CD4-positive, CD25-positive, alpha-beta regulatory T cell (primary cell): Measurements from ENCODE around the gene ISLR2. TPM values are rescaled to one million over a fixed set of nuclear protein-coding genes. Genes with fewer than 3 reads are reported as not detected.
"Not testable (repeated sequence)": the region's sequence is repeated elsewhere in the genome, so short reads cannot be mapped to it uniquely, and the experiment has no call there.

Experiments used
- ATAC-seq, 2 donors: fragments of 150-1000 bp; cut with Tn5 transposase; one replicate each; pipeline ENCODE4 v1.10.0; 2021; ENCODE audit warnings: low read depth in 2 of 2, moderate number of reproducible peaks in 2 of 2, moderate library complexity in 1 of 2
- DNase-seq, 3 donors: peaks; one replicate each; pipeline versions ENCODE4 v3.0.0 to v3.0.0-alpha.2; 2012 to 2022; ENCODE audit warnings: mixed read lengths in 1 of 3
- H3K27ac ChIP-seq: one replicate; pipeline ENCODE4 v1.7.0; 2013; ENCODE audit warnings: mild to moderate bottlenecking, low read length; ENCODE audit not compliant: insufficient read depth, poor library complexity, severe bottlenecking
- H3K27me3 ChIP-seq: one replicate; pipeline ENCODE4 v1.7.0; 2013; ENCODE audit warnings: low read length; ENCODE audit not compliant: control insufficient read depth, insufficient read depth
- H3K36me3 ChIP-seq: one replicate; pipeline ENCODE4 v1.7.0; 2013; ENCODE audit warnings: mild to moderate bottlenecking, low read length, moderate library complexity; ENCODE audit not compliant: control insufficient read depth, insufficient read depth
- H3K4me1 ChIP-seq: 2 replicates; pipeline ENCODE4 v1.7.0; 2013; ENCODE audit warnings: mild to moderate bottlenecking, low read length; ENCODE audit not compliant: insufficient read depth, control insufficient read depth, poor library complexity, severe bottlenecking
- H3K4me3 ChIP-seq: one replicate; pipeline ENCODE4 v1.7.0; 2013; ENCODE audit warnings: low read depth, mild to moderate bottlenecking, low read length, moderate library complexity
- H3K9me3 ChIP-seq, 2 experiments: 1 replicate in 1 of 2; 2 replicates in 1 of 2; pipeline ENCODE4 v1.7.0; 2013; ENCODE audit warnings: low read length in 2 of 2, mild to moderate bottlenecking in 1 of 2, moderate library complexity in 1 of 2; ENCODE audit not compliant: control insufficient read depth in 2 of 2
- H3K27ac Mint-ChIP-seq, 3 donors: one replicate each; pipeline ENCODE4 v1.8.0; 2020 to 2022; ENCODE audit warnings: mild to moderate bottlenecking in 3 of 3, mixed read lengths in 3 of 3, moderate library complexity in 2 of 3
- H3K27me3 Mint-ChIP-seq: one replicate; pipeline ENCODE4 v1.8.0; 2022; ENCODE audit warnings: mild to moderate bottlenecking, mixed read lengths
- H3K36me3 Mint-ChIP-seq: one replicate; pipeline ENCODE4 v1.8.0; 2020; ENCODE audit warnings: mixed read lengths
- H3K4me1 Mint-ChIP-seq, 4 donors: one replicate each; pipeline ENCODE4 v1.8.0; 2020 to 2022; ENCODE audit warnings: mixed read lengths in 4 of 4, mild to moderate bottlenecking in 1 of 4
- H3K4me3 Mint-ChIP-seq, 4 donors: one replicate each; pipeline ENCODE4 v1.8.0; 2020 to 2022; ENCODE audit warnings: mild to moderate bottlenecking in 4 of 4, mixed read lengths in 4 of 4, moderate library complexity in 3 of 4
- H3K9me3 Mint-ChIP-seq, 7 donors: one replicate each; pipeline ENCODE4 v1.8.0; 2020 to 2022; ENCODE audit warnings: mixed read lengths in 7 of 7, mild to moderate bottlenecking in 3 of 7, moderate library complexity in 2 of 7
- polyA plus RNA-seq, 4 donors: library from polyadenylated mRNA; unstranded; fragments of 300-500 nt; fragmentation: Illumina TruSeq; gene quantifications; one replicate each; pipeline ENCODE4 v1.2.3, GENCODE V29; 2021
- total RNA-seq: library from RNA; stranded (reverse); gene quantifications from one replicate; pipeline ENCODE4 v1.2.3, GENCODE V29; 2022

Gene ISLR2
- not detected for total RNA-seq
- polyA plus RNA-seq: not detected

- DNase-seq: no peak
- Histone ChIP-seq H3K4me3 (no peak within 1 kb of the TSS), H3K27me3 (peaks cover 16% of the 10 kb centered on the region), H3K36me3 (no peaks in the 10 kb centered on the region), H3K4me1 (peaks cover 14% of the 10 kb centered on the region), H3K27ac (no peak within 1 kb of the TSS), H3K9me3 (no peaks in the 10 kb centered on the region)
- Mint-ChIP-seq H3K4me3 (peak within 1 kb of the TSS in 2 of 4 donors; percentile 43 to 69), H3K27ac (peak within 1 kb of the TSS in 1 of 3 donors; percentile 92), H3K9me3 (peaks cover 0 to 3% (median 0%) of the 10 kb centered on the region in 7 donors), H3K4me1 (peaks cover 0 to 41% (median 14%) of the 10 kb centered on the region in 4 donors), H3K36me3 (no peaks in the 10 kb centered on the region), H3K27me3 (peaks cover 85% of the 10 kb centered on the region)
- no peak for ATAC-seq
These were observed at the start of gene ISLR2 for GRCh38 chr15:74130155-74130848. ISLR2 (plus strand) TSS chr15:74130586; CDS start chr15:74132755, 2,169 bp downstream.

- ATAC-seq, H3K9me3 Mint-ChIP-seq, H3K4me1 Mint-ChIP-seq, H3K36me3 Mint-ChIP-seq, DNase-seq, H3K4me1 ChIP-seq, H3K27ac Mint-ChIP-seq, H3K9me3 ChIP-seq, H3K4me3 Mint-ChIP-seq, H3K27me3 Mint-ChIP-seq, H3K27ac ChIP-seq, H3K36me3 ChIP-seq, H3K4me3 ChIP-seq, H3K27me3 ChIP-seq: not testable (repeated sequence)
These were observed 47.9 kb upstream of the ISLR2 start, which contains the start of gene GOLGA6A for GRCh38 chr15:74082450-74082849. GOLGA6A (minus strand) TSS chr15:74082550; CDS start chr15:74082509, 41 bp downstream.

- not testable (repeated sequence) for H3K27ac Mint-ChIP-seq, H3K27me3 Mint-ChIP-seq, H3K36me3 Mint-ChIP-seq, ATAC-seq, H3K4me1 Mint-ChIP-seq, H3K4me1 ChIP-seq, H3K27ac ChIP-seq, H3K36me3 ChIP-seq, H3K4me3 ChIP-seq, H3K27me3 ChIP-seq, DNase-seq, H3K9me3 Mint-ChIP-seq, H3K4me3 Mint-ChIP-seq, H3K9me3 ChIP-seq
These were observed 35.8 kb upstream of the ISLR2 start for GRCh38 chr15:74094567-74094966.

- DNase-seq, H3K4me3 ChIP-seq, H3K27ac Mint-ChIP-seq, H3K27me3 ChIP-seq, H3K27ac ChIP-seq, H3K36me3 ChIP-seq, ATAC-seq, H3K9me3 ChIP-seq, H3K4me1 Mint-ChIP-seq, H3K36me3 Mint-ChIP-seq, H3K4me1 ChIP-seq, H3K9me3 Mint-ChIP-seq, H3K27me3 Mint-ChIP-seq, H3K4me3 Mint-ChIP-seq: not testable (repeated sequence)
These were observed 34.8 kb upstream of the ISLR2 start for GRCh38 chr15:74095610-74096009.

GRCh38 chr15:74096753-74097474, 33.5 kb upstream of the ISLR2 start:
- H3K36me3 ChIP-seq, H3K9me3 ChIP-seq, H3K36me3 Mint-ChIP-seq, H3K4me1 Mint-ChIP-seq, H3K4me3 Mint-ChIP-seq, ATAC-seq, H3K9me3 Mint-ChIP-seq, H3K27ac ChIP-seq, DNase-seq, H3K27me3 Mint-ChIP-seq, H3K27ac Mint-ChIP-seq, H3K4me3 ChIP-seq, H3K27me3 ChIP-seq, H3K4me1 ChIP-seq: not testable (repeated sequence)

GRCh38 chr15:74099963-74100733, 30.2 kb upstream of the ISLR2 start:
- not testable (repeated sequence) for H3K36me3 Mint-ChIP-seq, H3K4me1 ChIP-seq, H3K27me3 ChIP-seq, H3K27me3 Mint-ChIP-seq, H3K9me3 Mint-ChIP-seq, H3K9me3 ChIP-seq, H3K4me1 Mint-ChIP-seq, H3K4me3 ChIP-seq, H3K36me3 ChIP-seq, H3K27ac ChIP-seq
- Mint-ChIP-seq H3K4me3 (peak overlapping the region; percentile 68 to 90 (median 86)), H3K27ac (peak overlapping the region in 2 of 3 donors; percentile 82)
- DNase-seq: peak; percentile 51 to 75 (median 52)
- peak; percentile 41 to 52 for ATAC-seq

- H3K27me3 ChIP-seq: no peaks in the 10 kb centered on the region
- Mint-ChIP-seq H3K9me3 (no peaks in the 10 kb centered on the region), H3K36me3 (no peaks in the 10 kb centered on the region), H3K27me3 (peaks cover 11% of the 10 kb centered on the region), H3K4me3 (no peak overlapping the region), H3K4me1 (no peaks in the 10 kb centered on the region), H3K27ac (no peak overlapping the region)
- H3K27ac ChIP-seq: no peak overlapping the region
- ATAC-seq (no peak), DNase-seq (no peak)
- no peaks in the 10 kb centered on the region for H3K36me3 ChIP-seq
- H3K4me3 ChIP-seq: no peak overlapping the region
- no peaks in the 10 kb centered on the region for H3K9me3 ChIP-seq
- no peaks in the 10 kb centered on the region for H3K4me1 ChIP-seq
These were observed 22.3 kb upstream of the ISLR2 start for GRCh38 chr15:74108111-74108510.
